HG03095 (cell line): ENCODE results near the gene RMRP.
"Not testable (repeated sequence)": the region's sequence is repeated elsewhere in the genome, so short reads cannot be mapped to it uniquely, and the experiment has no call there.

Experiments
- ATAC-seq: cut with Tn5 transposase; IDR thresholded peaks from one replicate; pipeline ENCODE4 v1.9.1; 2021; ENCODE audit warnings: moderate library complexity; ENCODE audit not compliant: unreplicated experiment

RMRP gene

GRCh38 chr9:35646153-35646532 is 11.7 kb downstream of the RMRP start:
- ATAC-seq: no peak

GRCh38 chr9:35645736-35646135 is 12.1 kb downstream of the RMRP start:
- not testable (repeated sequence) for ATAC-seq

- no peak for ATAC-seq
These were observed 14.8 kb downstream of the RMRP start for GRCh38 chr9:35643046-35643445.

- ATAC-seq: not testable (repeated sequence)
These were observed 16.3 kb downstream of the RMRP start for GRCh38 chr9:35641478-35641877.

- ATAC-seq: not testable (repeated sequence)
These were observed 17.4 kb downstream of the RMRP start for GRCh38 chr9:35640431-35640830.

- no peak for ATAC-seq
These were observed 18.2 kb downstream of the RMRP start for GRCh38 chr9:35639631-35640030.

- ATAC-seq: not testable (repeated sequence)
These were observed 18.6 kb downstream of the RMRP start for GRCh38 chr9:35639225-35639624.

- ATAC-seq: not testable (repeated sequence)
These were observed 19.1 kb downstream of the RMRP start for GRCh38 chr9:35638751-35639150.

GRCh38 chr9:35637427-35637955 is 20.3 kb downstream of the RMRP start:
- ATAC-seq: not testable (repeated sequence)

GRCh38 chr9:35636877-35637246 is 21.0 kb downstream of the RMRP start:
- ATAC-seq: not testable (repeated sequence)

GRCh38 chr9:35636135-35636876 is 21.5 kb downstream of the RMRP start:
- no peak for ATAC-seq

- no peak for ATAC-seq
These were observed 22.1 kb downstream of the RMRP start for GRCh38 chr9:35635730-35636129.

GRCh38 chr9:35629597-35629996 is 28.2 kb downstream of the RMRP start:
- ATAC-seq: no peak

- ATAC-seq: no peak
These were observed 29.3 kb downstream of the RMRP start for GRCh38 chr9:35628389-35628991.

- ATAC-seq: no peak
These were observed 30.2 kb downstream of the RMRP start for GRCh38 chr9:35627575-35627974.

GRCh38 chr9:35619800-35620158 is 38.0 kb downstream of the RMRP start:
- ATAC-seq: peak; percentile 44

GRCh38 chr9:35618854-35619799 is 38.7 kb downstream of the RMRP start:
- peak; percentile 34 for ATAC-seq

GRCh38 chr9:35618325-35618727 is 39.5 kb downstream of the RMRP start, which contains the start of gene CD72:
Gene CD72, minus strand, starts transcription at chr9:35618413. Its CDS starts 110 bp downstream, at chr9:35618303.
- ATAC-seq: no peak

GRCh38 chr9:35617548-35617947 is 40.3 kb downstream of the RMRP start:
- no peak for ATAC-seq

GRCh38 chr9:35616681-35617459 is 40.9 kb downstream of the RMRP start:
- peak; percentile 42 for ATAC-seq
